Stimulated activated CD4-positive, alpha-beta T cell treated with anti-CD3 and anti-CD28 coated beads, Interleukin-4, amount 100 ng/mL, for 4 hours (primary cell): ENCODE measurements around the gene MAPK13.

Experiments
- DNase-seq, 2 experiments: peaks; one replicate each; pipeline ENCODE4 v3.0.0-alpha.2; 2020

The MAPK13 gene

DNA sequence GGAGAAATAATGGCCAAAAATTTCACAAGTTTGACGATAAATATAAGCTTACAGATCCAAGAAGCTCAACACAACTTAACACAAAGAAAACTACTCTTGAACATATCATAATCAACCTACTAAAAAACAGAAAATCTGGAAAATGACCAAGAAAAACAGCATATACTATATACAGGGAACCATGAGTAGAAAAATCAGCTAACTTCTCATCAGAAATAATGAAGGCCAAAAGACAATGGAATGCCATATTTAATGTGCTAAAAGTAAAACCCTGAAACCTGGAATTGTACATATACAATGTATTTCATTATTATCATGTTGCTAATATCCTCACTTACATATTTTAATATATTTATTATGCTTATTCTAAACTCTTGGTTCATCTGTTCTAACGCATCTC, 25.3 kb downstream of the MAPK13 start:
- no peak for DNase-seq

DNA sequence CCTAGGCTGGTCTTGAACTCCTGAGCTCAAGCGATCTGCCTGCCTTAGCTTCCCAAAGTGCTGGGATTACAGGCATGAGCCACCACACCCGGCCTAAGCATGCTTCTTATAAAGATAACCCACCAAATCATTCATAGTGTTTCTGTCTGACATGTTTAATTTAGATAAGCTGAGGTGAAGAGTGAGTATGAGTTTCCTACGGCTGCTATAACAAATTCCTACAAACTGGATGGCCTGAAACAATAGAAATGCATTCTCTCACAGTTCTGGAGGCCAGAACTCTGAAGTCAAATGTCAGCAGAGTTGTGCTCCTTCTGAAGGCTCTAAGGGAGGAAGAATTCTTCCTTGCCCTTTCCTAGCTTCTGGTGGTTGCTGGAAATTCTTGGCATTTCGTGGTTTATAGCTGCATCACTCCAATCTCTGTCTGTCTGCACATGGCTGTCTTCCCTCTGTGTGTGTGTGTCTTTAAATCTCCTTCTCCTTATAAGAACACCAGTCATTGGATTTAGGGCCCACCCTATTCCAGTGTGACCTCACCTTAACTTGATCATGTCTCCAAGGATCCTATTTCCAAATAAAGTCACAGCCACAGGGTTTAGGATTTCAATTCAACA, 29.9 kb downstream of the MAPK13 start:
- DNase-seq = no peak

DNA sequence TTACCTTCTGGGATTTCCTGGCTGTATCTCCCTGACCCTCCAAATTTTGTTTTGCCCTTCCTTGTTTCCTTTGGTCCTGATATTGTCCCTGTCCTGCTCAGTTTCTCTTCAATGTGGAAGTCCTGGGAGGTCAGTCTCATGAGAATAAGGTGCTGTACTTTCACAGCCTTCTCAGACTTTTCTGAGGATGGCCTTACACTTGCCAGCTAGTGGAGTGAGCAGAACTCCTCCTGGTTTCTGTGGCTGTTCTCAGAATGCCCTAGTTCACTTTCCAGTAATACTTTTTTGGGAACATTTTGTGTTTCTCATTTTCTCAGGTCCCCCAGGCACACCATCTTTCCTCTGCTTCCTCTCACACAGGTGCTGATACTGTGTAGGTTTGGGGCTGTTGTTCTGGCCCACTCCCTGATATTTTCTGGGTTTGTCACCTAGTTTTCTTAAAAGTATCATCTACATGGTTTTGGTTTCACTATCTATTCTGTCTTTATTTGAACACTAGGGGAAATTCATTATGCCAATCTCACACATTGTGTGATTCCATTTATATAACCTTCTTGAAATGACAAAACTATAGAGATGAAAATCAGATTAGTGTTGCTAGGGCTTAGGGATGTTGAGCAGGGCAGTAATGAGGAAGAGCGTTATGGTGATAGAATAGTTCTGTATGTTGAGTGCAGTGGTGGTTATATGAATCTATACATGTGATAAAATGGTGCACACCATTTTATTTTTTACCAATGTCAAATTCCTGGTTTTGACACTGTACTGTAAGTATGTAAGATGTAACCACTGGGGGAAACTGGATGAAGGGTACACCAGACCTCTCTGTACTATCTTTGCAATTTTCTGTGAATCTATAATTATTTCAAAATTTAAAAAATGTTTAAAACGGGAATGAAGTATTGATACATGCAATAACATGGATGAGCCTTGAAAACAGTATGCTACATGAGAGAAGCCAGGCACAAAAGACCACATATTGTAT, 39.0 kb downstream of the MAPK13 start:
- no peak for DNase-seq

DNA sequence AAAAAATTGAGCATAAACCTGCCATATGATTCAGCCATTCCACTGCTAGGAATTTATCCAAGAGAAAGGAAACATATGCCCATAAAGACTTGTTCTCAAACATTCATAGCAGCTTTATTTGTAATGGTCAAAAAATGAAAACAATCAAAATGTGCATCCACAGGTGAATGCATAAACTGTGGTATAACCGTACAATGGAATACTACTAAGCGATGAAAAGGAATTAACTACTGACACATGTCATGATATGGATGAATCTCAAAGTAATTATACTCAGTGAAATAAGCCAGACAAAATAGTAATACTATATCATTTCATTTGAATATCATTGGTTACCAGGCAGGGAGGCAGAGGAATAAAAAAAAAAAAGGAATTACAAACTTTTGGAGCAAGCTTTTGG, 40.4 kb downstream of the MAPK13 start:
- no peak for DNase-seq

DNA sequence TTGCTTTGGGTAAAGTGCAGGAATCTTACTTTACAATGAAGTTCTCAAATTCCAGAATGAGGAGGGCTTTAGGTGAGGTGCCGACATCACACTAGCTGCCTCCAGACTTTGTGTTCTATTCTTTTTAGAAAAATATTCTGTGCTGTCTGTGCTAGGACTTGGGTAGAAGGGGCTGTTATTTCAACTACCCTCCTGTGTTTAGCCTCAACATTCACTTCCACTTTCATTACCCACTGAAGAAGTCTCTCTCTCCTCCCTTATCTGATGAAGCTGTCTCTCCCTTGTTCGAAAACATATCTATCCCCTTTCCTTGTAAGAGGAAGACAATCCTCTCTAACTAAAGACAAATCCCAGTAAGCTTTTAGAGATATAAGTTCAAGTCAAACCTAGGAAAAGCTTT, 41.3 kb downstream of the MAPK13 start:
- DNase-seq = no peak

DNA sequence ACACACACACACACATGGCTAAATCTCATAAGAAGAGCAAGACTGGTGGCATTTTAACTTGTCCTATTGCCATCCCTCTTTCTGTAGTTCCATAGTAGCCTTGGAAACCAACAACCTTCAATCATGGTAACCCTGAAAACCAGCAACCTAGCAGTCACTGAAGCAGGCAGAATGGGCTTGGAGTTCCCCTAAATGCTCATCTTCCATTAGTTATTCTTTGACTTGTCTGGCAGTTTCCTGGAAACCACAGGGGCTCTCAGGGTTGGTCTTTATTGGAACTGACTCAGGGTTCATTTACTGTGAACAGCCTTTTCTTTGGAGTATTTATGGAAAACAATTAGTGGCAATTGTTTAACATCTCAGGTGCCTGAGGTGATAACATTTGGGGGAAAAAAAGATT, 46.9 kb downstream of the MAPK13 start:
- no peak for DNase-seq

DNA sequence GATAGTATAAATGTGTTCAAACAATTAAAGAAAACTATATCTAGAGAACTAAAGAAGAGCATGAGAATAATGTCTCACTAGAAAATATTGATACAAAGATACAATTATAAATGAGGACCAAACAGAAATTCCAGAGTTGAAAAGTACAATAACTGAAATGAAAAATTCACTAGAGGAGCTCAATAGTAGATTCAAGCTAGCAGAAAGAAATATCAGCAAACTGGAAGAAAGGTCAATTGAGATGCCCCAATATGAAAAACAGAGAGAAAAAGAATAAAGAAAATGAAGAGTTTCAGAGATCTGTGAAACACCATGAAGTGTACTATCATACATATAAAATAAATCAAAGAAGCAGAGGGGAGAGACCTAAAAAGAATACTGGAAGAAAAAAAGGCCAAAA, 48.2 kb downstream of the MAPK13 start:
- DNase-seq = no peak

DNA sequence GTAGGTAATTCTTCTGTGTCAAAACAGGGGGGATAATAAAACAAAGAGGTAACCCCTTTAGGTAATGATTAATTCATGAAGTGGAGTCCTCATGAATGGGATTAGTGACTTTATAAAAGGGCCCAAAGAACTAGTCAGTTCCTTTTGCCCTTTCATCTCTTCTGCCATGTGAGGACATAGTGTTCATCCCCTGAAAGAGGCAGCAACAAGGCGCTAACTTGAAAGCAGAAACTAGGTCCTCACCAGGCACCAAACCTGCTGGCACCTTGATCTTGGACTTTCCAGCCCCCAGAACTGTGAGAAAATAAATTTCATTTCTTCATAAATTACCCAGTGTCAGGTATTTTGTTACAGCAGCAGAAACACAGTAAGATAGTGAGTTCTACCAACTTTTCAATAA, 49.8 kb downstream of the MAPK13 start:
- no peak for DNase-seq

DNA sequence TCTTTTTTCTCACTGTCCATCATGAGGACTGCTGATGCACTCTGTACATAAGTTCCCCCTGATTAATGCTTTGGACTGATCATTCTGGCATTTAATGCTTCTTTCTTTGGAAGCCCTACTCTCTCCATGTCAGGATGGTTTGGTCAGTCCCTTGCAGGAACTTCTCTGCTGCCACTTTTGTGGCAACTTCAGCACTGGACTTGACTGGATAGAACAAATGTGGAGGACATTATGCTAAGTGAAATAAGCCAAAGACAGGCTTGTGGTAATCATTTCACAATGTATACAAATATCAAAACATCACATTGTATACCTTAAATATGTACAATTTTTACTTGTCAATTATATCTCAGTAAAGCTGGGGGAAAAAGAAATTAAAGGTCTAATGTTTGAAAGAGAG, 54.0 kb downstream of the MAPK13 start:
- DNase-seq = no peak

DNA sequence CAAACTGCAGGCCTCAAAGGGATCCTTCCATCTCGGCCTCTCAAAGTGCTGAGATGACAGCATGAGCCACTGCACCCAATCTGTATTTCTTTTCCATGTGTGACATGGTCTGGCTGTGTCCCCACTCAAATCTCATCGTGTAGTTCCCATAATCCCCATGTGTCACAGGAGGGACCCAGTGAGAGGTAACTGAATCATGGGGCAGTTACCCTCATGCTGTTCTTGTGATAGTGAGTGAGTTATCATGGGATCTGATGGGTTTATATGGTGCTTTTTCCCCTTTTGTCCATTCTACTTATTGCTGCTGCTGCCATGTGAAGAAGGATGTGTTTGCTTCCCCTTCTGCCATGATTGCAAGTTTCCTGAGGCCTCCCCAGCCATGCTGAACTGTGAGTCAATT, 55.9 kb downstream of the MAPK13 start:
- DNase-seq = no peak

DNA sequence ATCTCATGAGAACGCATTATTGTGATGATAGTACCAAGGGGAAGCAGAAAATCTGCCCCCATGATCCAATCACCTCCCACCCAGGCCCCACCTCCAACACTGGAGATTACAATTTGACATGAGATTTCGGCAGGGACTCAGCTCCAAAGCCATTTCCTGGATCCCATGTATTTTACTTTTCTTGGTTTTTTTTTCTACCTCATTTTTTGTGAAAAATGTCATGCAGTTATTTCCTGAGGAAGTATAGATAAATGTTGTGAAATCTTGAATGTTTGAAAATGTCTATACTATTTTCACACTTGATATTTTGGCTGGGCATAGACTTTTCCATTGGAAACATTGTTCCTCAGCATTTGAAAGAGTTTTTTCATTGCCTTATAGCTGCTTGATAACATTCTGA, 57.1 kb downstream of the MAPK13 start:
- DNase-seq = no peak
